HepG2 (cell line): ENCODE measurements around the gene ZCCHC10. TPM values are rescaled to one million over a fixed set of nuclear protein-coding genes. Genes with fewer than 3 reads are reported as not detected.

Experiments used
- ARID4A ChIP-seq: sonication (generic); formaldehyde crosslinking; IDR thresholded peaks from 2 replicates; pipeline ENCODE4 v1.5.0; 2020; ENCODE audit warnings: mild to moderate bottlenecking, missing genetic modification reagents, borderline replicate concordance
- CCDC6 ChIP-seq: sonication (generic); formaldehyde crosslinking; IDR thresholded peaks from 2 replicates; pipeline ENCODE4 v1.8.1; 2022; ENCODE audit warnings: mild to moderate bottlenecking, missing genetic modification reagents, moderate library complexity
- HNF4G ChIP-seq, 2 experiments: sonication (generic) in 1 of 2; formaldehyde crosslinking in 1 of 2; IDR thresholded peaks; 2 replicates each; pipeline versions ENCODE4 v1.4.0 to v1.6.1; 2011 to 2020; ENCODE audit warnings: borderline replicate concordance in 2 of 2, low read depth in 2 of 2, mild to moderate bottlenecking in 2 of 2, low read length in 1 of 2, missing genetic modification reagents in 1 of 2, moderate library complexity in 1 of 2
- KAT7 ChIP-seq: IDR thresholded peaks from 2 replicates; pipeline ENCODE4 v1.6.1; 2018; ENCODE audit warnings: borderline replicate concordance, missing compliant biosample characterization
- MAFF ChIP-seq: IDR thresholded peaks from 2 replicates; pipeline ENCODE4 v1.6.1; 2011; ENCODE audit warnings: low read depth, low read length, improper control_type of control experiment
- MEF2D ChIP-seq: sonication (generic); formaldehyde crosslinking; IDR thresholded peaks from 2 replicates; pipeline ENCODE4 v1.5.1; 2020; ENCODE audit warnings: mild to moderate bottlenecking, missing genetic modification reagents
- PHF5A ChIP-seq: IDR thresholded peaks from one replicate; pipeline ENCODE4 v1.6.1; 2018; ENCODE audit warnings: low read depth, missing genetic modification reagents; ENCODE audit not compliant: unreplicated experiment
- PREB ChIP-seq: sonication (generic); formaldehyde crosslinking; IDR thresholded peaks from 2 replicates; pipeline ENCODE4 v1.4.0; 2020; ENCODE audit warnings: missing genetic modification reagents
- PRPF4 ChIP-seq: fragments of 200-400 bp; formaldehyde crosslinking; IDR thresholded peaks from 2 replicates; pipeline ENCODE4 v1.6.1; 2016; ENCODE audit warnings: low read length, low read depth; ENCODE audit not compliant: poor library complexity, severe bottlenecking
- RFXAP ChIP-seq: sonication (generic); formaldehyde crosslinking; IDR thresholded peaks from 2 replicates; pipeline ENCODE4 v1.4.0; 2020; ENCODE audit warnings: missing genetic modification reagents, borderline replicate concordance
- TBX3 ChIP-seq: fragments of 450-650 bp; IDR thresholded peaks from 2 replicates; pipeline ENCODE4 v1.6.1; 2017; ENCODE audit warnings: antibody characterized with exemption, mild to moderate bottlenecking, inconsistent platforms, borderline replicate concordance
- TOE1 ChIP-seq: sonication (generic); formaldehyde crosslinking; IDR thresholded peaks from 2 replicates; pipeline ENCODE4 v1.4.0; 2020; ENCODE audit warnings: mild to moderate bottlenecking, missing genetic modification reagents
- ZBTB3 ChIP-seq: sonication (generic); formaldehyde crosslinking; IDR thresholded peaks from 2 replicates; pipeline ENCODE4 v1.4.0; 2020; ENCODE audit warnings: low read depth, mild to moderate bottlenecking, moderate library complexity, missing genetic modification reagents, borderline replicate concordance
- ZMAT5 ChIP-seq: sonication (generic); formaldehyde crosslinking; IDR thresholded peaks from 2 replicates; pipeline ENCODE4 v1.5.0; 2020; ENCODE audit warnings: mild to moderate bottlenecking, low read depth, missing genetic modification reagents, borderline replicate concordance
- ZNF180 ChIP-seq: sonication (generic); formaldehyde crosslinking; IDR thresholded peaks from 2 replicates; pipeline ENCODE4 v1.4.0; 2020; ENCODE audit warnings: low read depth, missing genetic modification reagents, borderline replicate concordance
- ZNF274 ChIP-seq: sonication (generic); formaldehyde crosslinking; IDR thresholded peaks from 2 replicates; pipeline ENCODE4 v1.5.1; 2020; ENCODE audit warnings: mild to moderate bottlenecking, missing genetic modification reagents
- ZNF343 ChIP-seq: sonication (generic); formaldehyde crosslinking; IDR thresholded peaks from 2 replicates; pipeline ENCODE4 v1.4.0; 2020; ENCODE audit warnings: mild to moderate bottlenecking, missing genetic modification reagents
- ZNF7 ChIP-seq: IDR thresholded peaks from 2 replicates; pipeline ENCODE4 v1.6.1; 2016; ENCODE audit warnings: missing biosample characterization, missing genetic modification reagents
- ZNF761 ChIP-seq: sonication (generic); formaldehyde crosslinking; conservative IDR thresholded peaks from 2 replicates; pipeline ENCODE4 v1.4.0; 2020; ENCODE audit warnings: mild to moderate bottlenecking, missing genetic modification reagents
- polyA plus RNA-seq, 8 experiments: library from polyadenylated mRNA; depleted of rRNA in 3 of 8; stranded (reverse) in 7 of 8; unstranded in 1 of 8; fragments of >200 nt; fragmentation: Illumina TruSeq in 4 of 8; extraction: Trizol in 4 of 8; gene quantifications; 2 replicates each; pipeline versions ENCODE4 v1.2.1 to v1.2.3, GENCODE V29; 2011 to 2016; ENCODE audit warnings: low read depth in 4 of 8, missing spikeins in 1 of 8, mixed read lengths in 1 of 8; ENCODE audit not compliant: insufficient read depth in 1 of 8
- total RNA-seq, 5 experiments: library from RNA; depleted of rRNA; stranded (reverse); fragments of >200 nt; fragmentation: Illumina TruSeq; extraction: Trizol; gene quantifications; 2 replicates each; pipeline ENCODE4 v1.2.3, GENCODE V29; 2016; ENCODE audit warnings: low read depth in 1 of 5
- TF ChIP-seq, protein P1 (sequence below): sonication (generic); formaldehyde crosslinking; IDR thresholded peaks from 2 replicates; pipeline ENCODE4; 2020; ENCODE audit warnings: missing genetic modification reagents, mild to moderate bottlenecking, borderline replicate concordance

ZCCHC10 gene
- total and polyA plus RNA-seq, 2 of the 13 experiments (the other 11 are each of a cell fraction or from before 2014, with no cell fraction given) = 40.7 to 48.2 TPM

GRCh38 chr5:133051542-133052316 lies 25.4 kb upstream of the ZCCHC10 start, which contains the start of gene HSPA4 (continued):
- peak; percentile 67; the same call in 1 of the 2 replicates for TF ChIP-seq ZNF180 (CRISPR knock-in tag)
- TF ChIP-seq MEF2D (CRISPR knock-in tag) = peak; percentile 53; the same call in 1 of the 2 replicates
- TF ChIP-seq RFXAP (CRISPR knock-in tag) = peak; percentile 78
- TF ChIP-seq ZNF761 (CRISPR knock-in tag) = no peak
- no peak for TF ChIP-seq ZBTB3 (CRISPR knock-in tag)
- no peak for TF ChIP-seq MAFF
- no peak for TF ChIP-seq ZMAT5 (CRISPR knock-in tag)
- peak; percentile 79; the same call in 1 of the 2 replicates for TF ChIP-seq ARID4A (CRISPR knock-in tag)
- TF ChIP-seq ZNF343 (CRISPR knock-in tag) = no peak; the same call in 1 of the 2 replicates
- TF ChIP-seq ZNF7 (CRISPR knock-in tag) = no peak
- no peak for TF ChIP-seq HNF4G (IDR thresholded peaks at IDR 0.05; ENCODE audit: borderline replicate concordance, low read depth, low read length)
- TF ChIP-seq HNF4G (CRISPR knock-in tag; IDR thresholded peaks at IDR 0.05; ENCODE audit: borderline replicate concordance, low read depth) = no peak
- no peak for TF ChIP-seq PHF5A (CRISPR knock-in tag)
- TF ChIP-seq PREB (CRISPR knock-in tag) = no peak
- TF ChIP-seq TOE1 = no peak
- no peak for TF ChIP-seq KAT7 (CRISPR knock-in tag)
- no peak; the same call in 1 of the 2 replicates for TF ChIP-seq TBX3
- TF ChIP-seq ZNF274 = peak; percentile 73
- TF ChIP-seq PRPF4 = no peak
- TF ChIP-seq, protein P1, sequence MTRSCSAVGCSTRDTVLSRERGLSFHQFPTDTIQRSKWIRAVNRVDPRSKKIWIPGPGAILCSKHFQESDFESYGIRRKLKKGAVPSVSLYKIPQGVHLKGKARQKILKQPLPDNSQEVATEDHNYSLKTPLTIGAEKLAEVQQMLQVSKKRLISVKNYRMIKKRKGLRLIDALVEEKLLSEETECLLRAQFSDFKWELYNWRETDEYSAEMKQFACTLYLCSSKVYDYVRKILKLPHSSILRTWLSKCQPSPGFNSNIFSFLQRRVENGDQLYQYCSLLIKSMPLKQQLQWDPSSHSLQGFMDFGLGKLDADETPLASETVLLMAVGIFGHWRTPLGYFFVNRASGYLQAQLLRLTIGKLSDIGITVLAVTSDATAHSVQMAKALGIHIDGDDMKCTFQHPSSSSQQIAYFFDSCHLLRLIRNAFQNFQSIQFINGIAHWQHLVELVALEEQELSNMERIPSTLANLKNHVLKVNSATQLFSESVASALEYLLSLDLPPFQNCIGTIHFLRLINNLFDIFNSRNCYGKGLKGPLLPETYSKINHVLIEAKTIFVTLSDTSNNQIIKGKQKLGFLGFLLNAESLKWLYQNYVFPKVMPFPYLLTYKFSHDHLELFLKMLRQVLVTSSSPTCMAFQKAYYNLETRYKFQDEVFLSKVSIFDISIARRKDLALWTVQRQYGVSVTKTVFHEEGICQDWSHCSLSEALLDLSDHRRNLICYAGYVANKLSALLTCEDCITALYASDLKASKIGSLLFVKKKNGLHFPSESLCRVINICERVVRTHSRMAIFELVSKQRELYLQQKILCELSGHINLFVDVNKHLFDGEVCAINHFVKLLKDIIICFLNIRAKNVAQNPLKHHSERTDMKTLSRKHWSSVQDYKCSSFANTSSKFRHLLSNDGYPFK (CRISPR knock-in tag) = peak; percentile 89; the same call in 1 of the 2 replicates
- TF ChIP-seq CCDC6 (CRISPR knock-in tag) = peak; percentile 75; the same call in 1 of the 2 replicates
